Hepatocyte (in vitro differentiated cells): ENCODE measurements around the gene CCM2L. TPM values are rescaled to one million over a fixed set of nuclear protein-coding genes. Genes with fewer than 3 reads are reported as not detected.

Experiments
- DNase-seq: peaks from one replicate; pipeline ENCODE4 v3.0.0-alpha.2; 2016; ENCODE audit warnings: low spot score
- H2AFZ ChIP-seq: fragments of 200-600 bp; sonication (generic); 2 replicates; pipeline ENCODE4 v1.6.0; 2016; ENCODE audit warnings: antibody characterized with exemption, mild to moderate bottlenecking
- H3K27ac ChIP-seq: fragments of 200-600 bp; sonication (generic); 2 replicates; pipeline ENCODE4 v1.5.1; 2016; ENCODE audit warnings: mild to moderate bottlenecking
- H3K27me3 ChIP-seq: fragments of 200-600 bp; sonication (generic); 2 replicates; pipeline ENCODE4 v1.6.1; 2016
- H3K36me3 ChIP-seq: fragments of 200-600 bp; sonication (generic); replicated peaks from 2 replicates; pipeline ENCODE4 v1.5.1; 2016; ENCODE audit warnings: low read depth; ENCODE audit not compliant: insufficient read depth
- H3K4me1 ChIP-seq: fragments of 200-600 bp; sonication (generic); 2 replicates; pipeline ENCODE4 v1.5.1; 2016; ENCODE audit warnings: mild to moderate bottlenecking, moderate library complexity; ENCODE audit not compliant: insufficient read depth
- H3K4me2 ChIP-seq: fragments of 200-600 bp; sonication (generic); 2 replicates; pipeline ENCODE4 v1.6.0; 2016
- H3K4me3 ChIP-seq: fragments of 200-600 bp; sonication (generic); 2 replicates; pipeline ENCODE4 v1.5.1; 2016; ENCODE audit warnings: mild to moderate bottlenecking
- H3K79me2 ChIP-seq: fragments of 200-600 bp; sonication (generic); 2 replicates; pipeline ENCODE4 v1.6.0; 2017; ENCODE audit warnings: mild to moderate bottlenecking
- H3K9me2 ChIP-seq: fragments of 200-600 bp; sonication (generic); replicated peaks from 2 replicates; pipeline ENCODE4 v1.6.0; 2017; ENCODE audit warnings: mild to moderate bottlenecking; ENCODE audit not compliant: insufficient read depth
- H3K9me3 ChIP-seq: fragments of 200-600 bp; sonication (generic); 2 replicates; pipeline ENCODE4 v1.5.1; 2016; ENCODE audit warnings: low read depth, mild to moderate bottlenecking
- H4K20me1 ChIP-seq: fragments of 200-600 bp; sonication (generic); 2 replicates; pipeline ENCODE4 v1.6.0; 2016; ENCODE audit warnings: mild to moderate bottlenecking; ENCODE audit not compliant: insufficient read depth, poor library complexity, severe bottlenecking
- EZH2 ChIP-seq: fragments of 200-600 bp; sonication (generic); IDR thresholded peaks from 2 replicates; pipeline ENCODE4 v1.6.1; 2016; ENCODE audit warnings: antibody characterized with exemption, mild to moderate bottlenecking, borderline replicate concordance
- EZH2phosphoT487 ChIP-seq: fragments of 200-600 bp; sonication (generic); IDR thresholded peaks from one replicate; pipeline ENCODE4 v1.6.1; 2018; ENCODE audit warnings: antibody characterized with exemption, mild to moderate bottlenecking, low read depth, moderate library complexity; ENCODE audit not compliant: unreplicated experiment, severe bottlenecking
- WGBS: methylation state at CpG from one replicate; pipeline ENCODE4 v1.1.6; 2016; ENCODE audit warnings: low lambda C conversion rate; ENCODE audit errors: missing lambda C conversion rate; 5-methylcytosine and 5-hydroxymethylcytosine counted together
- polyA plus RNA-seq: library from polyadenylated mRNA; unstranded; fragments of >200 nt; fragmentation: Nextera tagmentation; extraction: Ambion mirVana; gene quantifications from 2 replicates; pipeline ENCODE4 v1.2.1, GENCODE V29; 2016
- total RNA-seq: library from RNA; depleted of rRNA; stranded (reverse); fragments of >200 nt; gene quantifications from 2 replicates; pipeline ENCODE4 v1.2.3, GENCODE V29; 2014
- TF ChIP-seq, protein P1 (sequence below): fragments of 200-600 bp; sonication (generic); IDR thresholded peaks from 2 replicates; pipeline ENCODE4 v1.5.1; 2016; ENCODE audit warnings: antibody characterized with exemption, mild to moderate bottlenecking; ENCODE audit not compliant: poor library complexity

CCM2L gene
- total and polyA plus RNA-seq, 2 experiments from 2014 or later, result 0.77 to 1.0 TPM

DNA sequence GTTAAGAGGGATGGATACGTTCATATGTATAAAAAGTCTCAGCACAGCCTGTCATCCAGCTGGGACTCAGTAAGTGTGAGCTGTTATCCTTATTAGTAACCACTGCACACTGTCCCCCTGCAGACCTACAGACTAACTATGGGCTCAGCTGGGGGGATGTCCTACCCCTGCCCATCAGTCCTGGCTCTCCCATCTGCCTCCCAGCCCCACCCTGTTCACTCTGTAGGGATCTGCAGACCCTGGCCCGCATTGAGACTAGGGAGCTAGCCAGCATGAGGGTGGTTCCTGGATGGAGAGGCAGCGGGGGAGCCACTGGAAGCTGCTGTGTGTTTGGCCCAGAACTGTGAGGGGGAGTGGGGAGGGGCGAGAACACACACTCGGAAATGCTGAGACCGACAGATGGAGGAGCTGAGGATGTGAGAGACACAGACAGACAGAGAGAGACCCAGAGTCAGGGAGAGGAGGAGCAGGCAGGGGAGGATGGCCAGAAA lies 25.2 kb upstream of the CCM2L start:
- TF ChIP-seq, protein P1, sequence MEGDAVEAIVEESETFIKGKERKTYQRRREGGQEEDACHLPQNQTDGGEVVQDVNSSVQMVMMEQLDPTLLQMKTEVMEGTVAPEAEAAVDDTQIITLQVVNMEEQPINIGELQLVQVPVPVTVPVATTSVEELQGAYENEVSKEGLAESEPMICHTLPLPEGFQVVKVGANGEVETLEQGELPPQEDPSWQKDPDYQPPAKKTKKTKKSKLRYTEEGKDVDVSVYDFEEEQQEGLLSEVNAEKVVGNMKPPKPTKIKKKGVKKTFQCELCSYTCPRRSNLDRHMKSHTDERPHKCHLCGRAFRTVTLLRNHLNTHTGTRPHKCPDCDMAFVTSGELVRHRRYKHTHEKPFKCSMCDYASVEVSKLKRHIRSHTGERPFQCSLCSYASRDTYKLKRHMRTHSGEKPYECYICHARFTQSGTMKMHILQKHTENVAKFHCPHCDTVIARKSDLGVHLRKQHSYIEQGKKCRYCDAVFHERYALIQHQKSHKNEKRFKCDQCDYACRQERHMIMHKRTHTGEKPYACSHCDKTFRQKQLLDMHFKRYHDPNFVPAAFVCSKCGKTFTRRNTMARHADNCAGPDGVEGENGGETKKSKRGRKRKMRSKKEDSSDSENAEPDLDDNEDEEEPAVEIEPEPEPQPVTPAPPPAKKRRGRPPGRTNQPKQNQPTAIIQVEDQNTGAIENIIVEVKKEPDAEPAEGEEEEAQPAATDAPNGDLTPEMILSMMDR, result no peak
- TF ChIP-seq EZH2 (no peak), EZH2phosphoT487 (no peak)

DNA sequence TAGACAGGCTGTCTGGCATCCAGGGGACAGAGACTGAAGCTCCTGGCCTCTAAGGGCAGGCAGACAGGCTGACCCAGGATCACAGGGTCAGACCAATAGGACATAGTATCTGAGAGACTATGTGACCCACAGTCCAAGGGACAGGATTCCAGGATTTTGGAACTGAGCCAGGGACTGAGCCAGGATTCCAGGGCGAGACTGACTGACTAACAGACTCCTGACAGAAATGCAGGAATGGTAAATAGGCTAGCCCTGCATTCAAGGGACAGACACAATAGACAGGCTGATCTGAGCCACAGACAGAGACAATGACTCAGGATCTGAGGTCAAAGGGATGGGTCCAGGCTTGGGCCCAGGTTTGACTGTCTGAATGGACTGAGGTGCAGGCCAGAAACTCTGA lies 22.5 kb upstream of the CCM2L start:
- no peak overlapping the region for H3K4me3 ChIP-seq
- TF ChIP-seq EZH2phosphoT487 (no peak), EZH2 (no peak)
- TF ChIP-seq, protein P1, result no peak
- H3K4me1 ChIP-seq, result no peaks in the 10 kb centered on the region
- no peaks in the 10 kb centered on the region for H3K36me3 ChIP-seq
- no peaks in the 10 kb centered on the region for H4K20me1 ChIP-seq
- WGBS, result 60% methylated on average over 1 of the region's 1 CpG
- H3K79me2 ChIP-seq, result no peaks in the 10 kb centered on the region
- no peaks in the 10 kb centered on the region for H3K9me3 ChIP-seq
- no peak overlapping the region for H3K27ac ChIP-seq
- H3K27me3 ChIP-seq, result peaks cover 23% of the 10 kb centered on the region
- no peak overlapping the region for H3K4me2 ChIP-seq
- no peaks in the 10 kb centered on the region for H3K9me2 ChIP-seq
- peak; percentile 46 for DNase-seq
- no peak overlapping the region for H2AFZ ChIP-seq

More for the DNA sequence above, 25.2 kb upstream of the CCM2L start:
- no peaks in the 10 kb centered on the region for H3K9me3 ChIP-seq
- no peak overlapping the region for H2AFZ ChIP-seq
- 58% methylated on average over 6 of the region's 6 CpGs for WGBS
- DNase-seq, result no peak
- no peaks in the 10 kb centered on the region for H3K36me3 ChIP-seq
- no peaks in the 10 kb centered on the region for H3K9me2 ChIP-seq
- H3K4me1 ChIP-seq, result no peaks in the 10 kb centered on the region
- peaks cover 14% of the 10 kb centered on the region for H3K27me3 ChIP-seq
- H3K79me2 ChIP-seq, result no peaks in the 10 kb centered on the region
- no peaks in the 10 kb centered on the region for H4K20me1 ChIP-seq
- H3K27ac ChIP-seq, result no peak overlapping the region
- no peak overlapping the region for H3K4me2 ChIP-seq
- H3K4me3 ChIP-seq, result no peak overlapping the region

DNA sequence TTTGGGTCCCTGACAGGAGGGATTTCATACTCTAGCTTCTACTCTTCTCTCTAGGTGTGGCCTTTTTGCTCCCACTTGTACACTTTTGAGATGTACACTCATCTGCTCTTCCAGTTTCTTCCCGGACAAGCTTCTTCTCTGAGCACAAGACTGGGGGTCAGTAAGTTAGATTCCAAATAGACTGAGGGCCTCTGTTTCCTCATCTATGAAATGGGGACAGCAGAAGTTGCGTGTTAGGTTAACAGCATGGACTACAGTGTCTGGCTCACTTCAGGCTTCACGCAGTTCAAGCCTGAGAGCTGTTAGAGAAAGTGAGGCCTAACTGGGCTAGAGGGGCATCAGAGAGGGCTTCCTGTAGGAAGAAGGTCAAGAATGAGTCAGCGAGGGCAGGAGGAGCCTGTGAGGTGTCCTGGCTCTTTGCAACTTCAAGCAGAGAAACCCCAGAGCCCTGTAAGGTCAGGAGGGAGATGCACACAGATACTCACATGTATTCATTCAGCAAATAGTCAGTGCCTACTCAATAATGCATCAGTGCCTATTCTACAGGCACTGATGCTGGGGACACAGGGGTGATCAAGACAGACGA lies 21.7 kb upstream of the CCM2L start:
- WGBS, result 87% methylated on average over 5 of the region's 5 CpGs
- Histone ChIP-seq H3K79me2 (no peaks in the 10 kb centered on the region), H3K27me3 (peaks cover 27% of the 10 kb centered on the region), H3K27ac (no peak overlapping the region), H3K4me3 (no peak overlapping the region), H2AFZ (no peak overlapping the region), H3K4me2 (no peak overlapping the region), H3K4me1 (no peaks in the 10 kb centered on the region), H3K9me3 (no peaks in the 10 kb centered on the region), H4K20me1 (no peaks in the 10 kb centered on the region), H3K9me2 (no peaks in the 10 kb centered on the region), H3K36me3 (no peaks in the 10 kb centered on the region)
- DNase-seq, result no peak
- TF ChIP-seq EZH2phosphoT487 (no peak), EZH2 (no peak)
- TF ChIP-seq, protein P1, result no peak
